Stimulated activated naive CD8-positive, alpha-beta T cell treated with anti-CD3 and anti-CD28 coated beads, Interleukin-15, Interleukin-2, amounts not matched to agents 100 ng/mL and 50 ng/mL, for 24 hours (primary cell): ENCODE results near the gene TULP4.
"Not testable (repeated sequence)": the region's sequence is repeated elsewhere in the genome, so short reads cannot be mapped to it uniquely, and the experiment has no call there.

ENCODE experiments used
- H3K27ac Mint-ChIP-seq: one replicate; pipeline ENCODE4 v1.8.0; 2021; ENCODE audit warnings: mild to moderate bottlenecking, mixed read lengths
- H3K27me3 Mint-ChIP-seq: one replicate; pipeline ENCODE4 v1.8.0; 2021; ENCODE audit warnings: mixed read lengths
- H3K36me3 Mint-ChIP-seq: one replicate; pipeline ENCODE4 v1.8.0; 2021; ENCODE audit warnings: low read depth, mixed read lengths
- H3K4me1 Mint-ChIP-seq: one replicate; pipeline ENCODE4 v1.8.0; 2021; ENCODE audit warnings: low read depth, mixed read lengths
- H3K4me3 Mint-ChIP-seq: one replicate; pipeline ENCODE4 v1.8.0; 2021; ENCODE audit warnings: mild to moderate bottlenecking, mixed read lengths
- H3K9me3 Mint-ChIP-seq: one replicate; pipeline ENCODE4 v1.8.0; 2021; ENCODE audit warnings: mixed read lengths

TULP4 gene

GRCh38 chr6:158377860-158378259, 65.6 kb downstream of the TULP4 start:
- H3K4me1 Mint-ChIP-seq, result peaks cover 12% of the 10 kb centered on the region
- no peak overlapping the region for H3K27ac Mint-ChIP-seq
- H3K36me3 Mint-ChIP-seq, result no peaks in the 10 kb centered on the region
- no peaks in the 10 kb centered on the region for H3K27me3 Mint-ChIP-seq
- no peak overlapping the region for H3K4me3 Mint-ChIP-seq
- no peaks in the 10 kb centered on the region for H3K9me3 Mint-ChIP-seq

DNA sequence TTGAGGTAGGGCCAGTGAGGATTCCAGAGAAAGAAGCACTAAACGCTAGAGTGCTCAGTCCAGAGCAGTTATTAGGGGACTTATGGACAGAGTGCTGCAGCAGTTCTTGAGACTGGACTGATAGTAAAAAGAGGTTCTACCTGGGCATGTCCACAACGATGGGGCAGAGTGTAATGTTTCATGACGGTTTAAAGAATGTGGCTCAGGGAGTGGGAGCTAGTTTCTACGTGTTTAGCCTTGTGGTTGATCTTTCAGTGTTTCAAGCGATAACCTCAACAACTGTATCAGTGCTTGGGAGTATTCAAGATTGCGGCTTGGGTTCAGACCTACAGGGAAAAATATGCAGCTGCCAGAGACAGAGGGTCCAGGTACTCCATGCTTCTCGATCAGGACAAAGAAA, 67.1 kb downstream of the TULP4 start:
- Mint-ChIP-seq H3K4me1 (peaks cover 12% of the 10 kb centered on the region), H3K4me3 (no peak overlapping the region), H3K36me3 (no peaks in the 10 kb centered on the region), H3K9me3 (no peaks in the 10 kb centered on the region), H3K27ac (no peak overlapping the region), H3K27me3 (no peaks in the 10 kb centered on the region)

GRCh38 chr6:158381214-158381613, 68.9 kb downstream of the TULP4 start:
- peaks cover 12% of the 10 kb centered on the region for H3K4me1 Mint-ChIP-seq
- no peaks in the 10 kb centered on the region for H3K27me3 Mint-ChIP-seq
- no peaks in the 10 kb centered on the region for H3K9me3 Mint-ChIP-seq
- H3K27ac Mint-ChIP-seq, result no peak overlapping the region
- H3K4me3 Mint-ChIP-seq, result no peak overlapping the region
- no peaks in the 10 kb centered on the region for H3K36me3 Mint-ChIP-seq

DNA sequence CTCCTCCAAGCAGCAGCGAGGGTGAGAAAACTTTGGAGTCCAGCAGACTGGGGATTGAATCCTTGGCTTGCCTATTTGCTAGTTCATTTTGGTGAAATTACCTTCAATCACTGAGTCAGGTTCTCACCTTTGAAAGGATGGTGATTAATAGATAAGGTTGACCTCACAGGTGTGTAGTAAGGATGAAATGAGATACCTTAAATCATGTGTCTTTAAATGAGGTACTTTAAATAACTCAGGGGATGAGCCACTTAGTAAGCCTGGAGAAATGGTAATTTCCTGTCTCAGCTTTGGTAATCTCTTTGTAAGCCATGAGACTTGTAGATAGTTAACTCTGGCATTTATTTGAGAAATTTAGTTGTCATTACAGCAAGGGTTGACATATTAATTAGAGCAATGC, 70.2 kb downstream of the TULP4 start:
- Mint-ChIP-seq H3K4me3 (no peak overlapping the region), H3K27ac (no peak overlapping the region), H3K36me3 (no peaks in the 10 kb centered on the region), H3K9me3 (no peaks in the 10 kb centered on the region), H3K27me3 (no peaks in the 10 kb centered on the region), H3K4me1 (peaks cover 12% of the 10 kb centered on the region)

- Mint-ChIP-seq H3K27me3 (no peaks in the 10 kb centered on the region), H3K9me3 (no peaks in the 10 kb centered on the region), H3K4me1 (peaks cover 12% of the 10 kb centered on the region), H3K36me3 (no peaks in the 10 kb centered on the region), H3K4me3 (no peak overlapping the region), H3K27ac (no peak overlapping the region)
These were observed 70.8 kb downstream of the TULP4 start for GRCh38 chr6:158383057-158383456.

- Mint-ChIP-seq H3K9me3 (no peaks in the 10 kb centered on the region), H3K4me3 (no peak overlapping the region), H3K4me1 (peaks cover 12% of the 10 kb centered on the region), H3K36me3 (no peaks in the 10 kb centered on the region), H3K27ac (no peak overlapping the region), H3K27me3 (no peaks in the 10 kb centered on the region)
These were observed 71.3 kb downstream of the TULP4 start for GRCh38 chr6:158383542-158383941.

DNA sequence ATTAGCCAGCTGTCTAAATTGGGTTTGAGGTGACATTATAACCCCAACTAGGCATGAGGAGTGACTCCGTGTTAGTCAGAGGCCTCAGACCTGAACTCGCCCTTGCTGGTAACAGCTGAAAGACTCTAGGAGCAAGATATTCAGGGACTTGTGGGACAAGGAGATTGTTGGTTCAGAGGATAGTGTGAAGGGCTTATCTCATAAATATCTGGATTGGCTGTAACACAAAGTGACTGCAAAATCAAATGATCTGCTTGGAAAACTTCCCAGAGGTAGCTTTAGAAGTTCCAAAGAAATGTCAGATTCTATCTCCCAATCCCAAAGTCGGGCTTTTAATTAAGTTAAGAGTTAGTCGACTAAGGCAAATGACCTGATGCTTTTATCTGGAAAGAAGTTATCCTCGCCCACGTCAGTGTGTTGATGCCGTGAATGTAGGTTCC, 72.4 kb downstream of the TULP4 start:
- Mint-ChIP-seq H3K27me3 (no peaks in the 10 kb centered on the region), H3K9me3 (no peaks in the 10 kb centered on the region), H3K36me3 (no peaks in the 10 kb centered on the region), H3K4me1 (peaks cover 16% of the 10 kb centered on the region), H3K4me3 (no peak overlapping the region), H3K27ac (no peak overlapping the region)

- peaks cover 4% of the 10 kb centered on the region for H3K36me3 Mint-ChIP-seq
These were observed 74.8 kb downstream of the TULP4 start for GRCh38 chr6:158387036-158387435.

GRCh38 chr6:158387578-158387977, 75.3 kb downstream of the TULP4 start:
- Mint-ChIP-seq H3K36me3 (peaks cover 8% of the 10 kb centered on the region), H3K27ac (no peak overlapping the region), H3K27me3 (no peaks in the 10 kb centered on the region), H3K9me3 (no peaks in the 10 kb centered on the region), H3K4me1 (peaks cover 10% of the 10 kb centered on the region), H3K4me3 (no peak overlapping the region)

More at GRCh38 chr6:158387036-158387435, 74.8 kb downstream of the TULP4 start:
- Mint-ChIP-seq H3K4me1 (peaks cover 10% of the 10 kb centered on the region), H3K27me3 (no peaks in the 10 kb centered on the region), H3K4me3 (no peak overlapping the region), H3K27ac (no peak overlapping the region), H3K9me3 (no peaks in the 10 kb centered on the region)

DNA sequence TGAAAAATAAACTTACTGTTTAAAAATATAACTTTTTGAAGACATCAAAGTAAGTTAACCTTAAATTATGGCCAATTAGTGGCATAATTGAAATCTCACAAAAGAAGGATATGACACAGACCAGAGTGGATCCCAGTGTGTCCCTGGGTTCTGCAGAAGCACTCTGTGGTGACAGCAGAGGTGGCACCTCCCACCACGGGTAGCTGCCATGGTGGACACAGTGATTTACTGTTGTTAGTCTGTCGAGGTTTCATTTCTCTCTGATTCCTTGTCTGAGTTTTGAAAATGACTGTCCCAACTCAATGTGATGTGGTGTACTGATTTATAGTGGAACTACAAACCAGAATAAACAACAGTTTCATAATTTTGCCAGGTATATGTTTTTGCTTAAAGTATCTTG, 76.5 kb downstream of the TULP4 start:
- H3K4me1 Mint-ChIP-seq, result peaks cover 10% of the 10 kb centered on the region
- peaks cover 1% of the 10 kb centered on the region for H3K9me3 Mint-ChIP-seq
- H3K4me3 Mint-ChIP-seq, result no peak overlapping the region
- no peaks in the 10 kb centered on the region for H3K27me3 Mint-ChIP-seq
- H3K27ac Mint-ChIP-seq, result no peak overlapping the region
- H3K36me3 Mint-ChIP-seq, result peaks cover 10% of the 10 kb centered on the region

DNA sequence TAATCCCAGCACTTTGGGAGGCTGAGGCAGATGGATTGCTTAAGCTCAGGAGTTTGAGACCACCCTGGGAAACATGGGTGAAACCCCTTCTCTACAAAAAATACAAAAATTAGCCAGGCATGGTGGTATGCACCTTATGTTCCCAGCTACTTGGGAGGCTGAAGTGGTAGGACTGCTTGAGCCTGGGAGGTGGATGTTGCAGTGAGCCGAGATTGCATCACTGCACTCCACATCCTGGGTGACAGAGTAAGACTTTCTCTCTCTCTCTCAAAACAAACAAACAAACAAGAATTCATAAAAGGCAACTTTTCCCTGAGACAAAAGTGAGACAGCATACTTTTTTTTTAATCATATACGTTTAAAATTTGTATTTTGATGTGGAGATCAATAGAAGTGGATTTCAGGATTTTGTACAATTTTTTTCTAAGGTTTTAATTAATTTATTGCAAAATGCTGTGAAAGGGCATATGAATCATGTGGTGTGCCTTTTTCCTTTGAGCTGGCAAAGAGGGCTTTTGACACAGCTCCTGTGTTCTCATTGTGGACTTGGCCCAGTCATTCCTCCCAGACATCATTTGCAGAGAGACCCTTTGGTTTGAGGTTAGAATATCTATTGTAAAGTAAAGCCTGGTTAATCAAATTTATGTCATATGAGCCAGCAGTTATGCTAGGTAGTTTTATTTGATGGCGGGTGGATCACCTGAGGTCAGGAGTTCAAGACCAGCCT, 77.1 kb downstream of the TULP4 start:
- peaks cover 6% of the 10 kb centered on the region for H3K9me3 Mint-ChIP-seq
- H3K27ac Mint-ChIP-seq, result no peak overlapping the region
- peaks cover 16% of the 10 kb centered on the region for H3K36me3 Mint-ChIP-seq
- H3K27me3 Mint-ChIP-seq, result no peaks in the 10 kb centered on the region
- peaks cover 10% of the 10 kb centered on the region for H3K4me1 Mint-ChIP-seq
- H3K4me3 Mint-ChIP-seq, result no peak overlapping the region

DNA sequence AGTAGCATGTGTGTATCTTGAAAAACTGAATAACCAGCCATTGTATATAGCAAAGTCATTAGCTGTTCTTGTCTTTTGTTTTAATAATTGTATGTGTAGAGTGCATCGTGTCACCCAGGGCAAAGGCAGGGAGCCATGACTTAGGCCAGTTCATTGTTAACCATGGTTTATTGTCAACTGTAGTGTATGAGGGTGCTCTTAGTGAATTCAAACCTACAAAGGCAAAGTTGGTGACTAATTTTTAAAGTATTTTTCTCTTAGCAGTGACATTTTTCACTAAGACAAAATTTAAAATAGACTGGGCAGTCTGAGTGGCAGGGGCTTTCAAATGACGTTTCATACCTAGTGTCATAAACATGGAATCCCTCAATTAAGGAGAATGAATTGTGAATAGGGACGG, 79.0 kb downstream of the TULP4 start:
- Mint-ChIP-seq H3K27me3 (no peaks in the 10 kb centered on the region), H3K4me1 (peaks cover 22% of the 10 kb centered on the region), H3K27ac (no peak overlapping the region), H3K4me3 (no peak overlapping the region), H3K9me3 (peaks cover 6% of the 10 kb centered on the region), H3K36me3 (peaks cover 16% of the 10 kb centered on the region)

- not testable (repeated sequence) for H3K9me3 Mint-ChIP-seq, H3K27ac Mint-ChIP-seq, H3K4me3 Mint-ChIP-seq, H3K27me3 Mint-ChIP-seq
- H3K36me3 Mint-ChIP-seq, result peaks cover 16% of the 10 kb centered on the region
- peaks cover 22% of the 10 kb centered on the region for H3K4me1 Mint-ChIP-seq
These were observed 79.7 kb downstream of the TULP4 start for GRCh38 chr6:158391977-158392376.

- no peak overlapping the region for H3K27ac Mint-ChIP-seq
- H3K4me3 Mint-ChIP-seq, result no peak overlapping the region
- peaks cover 6% of the 10 kb centered on the region for H3K9me3 Mint-ChIP-seq
- no peaks in the 10 kb centered on the region for H3K27me3 Mint-ChIP-seq
- H3K4me1 Mint-ChIP-seq, result peaks cover 12% of the 10 kb centered on the region
- H3K36me3 Mint-ChIP-seq, result peaks cover 21% of the 10 kb centered on the region
These were observed 83.9 kb downstream of the TULP4 start for GRCh38 chr6:158396136-158396535.

- no peak overlapping the region for H3K27ac Mint-ChIP-seq
- peaks cover 12% of the 10 kb centered on the region for H3K4me1 Mint-ChIP-seq
- H3K9me3 Mint-ChIP-seq, result peaks cover 6% of the 10 kb centered on the region
- H3K27me3 Mint-ChIP-seq, result no peaks in the 10 kb centered on the region
- no peak overlapping the region for H3K4me3 Mint-ChIP-seq
- H3K36me3 Mint-ChIP-seq, result peaks cover 13% of the 10 kb centered on the region
These were observed 85.3 kb downstream of the TULP4 start for GRCh38 chr6:158397578-158397977.
